Measurements from ENCODE around the gene IREB2. TPM values are rescaled to one million over a fixed set of nuclear protein-coding genes. Genes with fewer than 3 reads are reported as not detected.

Gene IREB2
- total RNA-seq, 1 donor from 2014 or later: 76.9 TPM

- Mint-ChIP-seq H3K36me3 (no peaks in the 10 kb centered on the region), H3K4me1 (ENCODE audit: unreplicated experiment) (peaks cover 41% of the 10 kb centered on the region), H3K9me3 (peaks cover 4% of the 10 kb centered on the region), H3K27ac (no peak overlapping the region), H3K27me3 (peaks cover 24% of the 10 kb centered on the region), H3K4me3 (no peak overlapping the region)
- DNase-seq (ENCODE audit: extremely low spot score, unreplicated experiment): no peak
- TF ChIP-seq CTCF (conservative IDR thresholded peaks at IDR 0.05): no peak
These were observed 17.2 kb upstream of the IREB2 start for GRCh38 chr15:78420766-78421165.

GRCh38 chr15:78421238-78421965 is 16.6 kb upstream of the IREB2 start:
- H3K27me3 Mint-ChIP-seq: peaks cover 29% of the 10 kb centered on the region
- no peaks in the 10 kb centered on the region for H3K36me3 Mint-ChIP-seq
- peaks cover 4% of the 10 kb centered on the region for H3K9me3 Mint-ChIP-seq
- H3K27ac Mint-ChIP-seq: no peak overlapping the region
- H3K4me3 Mint-ChIP-seq: no peak overlapping the region
- peaks cover 36% of the 10 kb centered on the region for H3K4me1 Mint-ChIP-seq (ENCODE audit: unreplicated experiment)
- DNase-seq (ENCODE audit: extremely low spot score, unreplicated experiment): no peak
- TF ChIP-seq CTCF (conservative IDR thresholded peaks at IDR 0.05): no peak

DNA sequence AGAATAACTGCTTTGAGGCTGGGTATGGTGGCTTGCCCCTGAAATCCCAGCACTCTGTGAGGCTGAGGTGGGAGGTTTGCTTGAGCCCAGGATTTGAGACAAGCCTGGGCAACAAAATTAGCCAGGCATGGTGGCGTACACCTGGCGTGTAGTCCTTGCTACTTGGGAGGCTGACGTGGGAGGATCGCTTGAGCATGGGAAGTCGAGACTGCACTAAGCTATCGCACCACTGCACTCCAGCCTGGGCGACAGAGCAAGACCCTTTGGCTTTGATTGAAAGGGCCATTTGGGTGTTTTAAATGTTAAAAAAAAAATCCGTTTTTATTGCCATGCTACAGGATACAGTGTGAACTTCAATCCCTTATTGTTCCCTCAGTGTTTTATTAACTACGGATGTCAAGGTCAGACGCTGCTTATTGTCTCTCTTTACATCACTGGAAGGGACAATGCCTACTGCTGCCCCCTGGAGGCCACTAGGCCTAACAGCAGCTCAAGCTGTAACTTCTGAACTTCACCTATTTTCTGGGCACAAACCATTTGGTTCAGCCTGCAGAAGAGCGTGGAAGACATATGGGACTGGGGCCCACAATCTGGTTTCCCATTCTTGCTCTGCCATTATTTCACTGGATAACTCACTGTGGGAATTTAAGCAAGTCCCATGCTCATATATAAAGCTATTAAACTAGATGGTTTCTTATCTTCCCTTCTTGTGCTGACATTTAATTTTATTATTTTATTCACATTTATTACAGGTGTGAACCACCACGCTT is 15.3 kb upstream of the IREB2 start:
- peak overlapping the region; percentile 52 for H3K27ac Mint-ChIP-seq
- H3K4me3 Mint-ChIP-seq: peak overlapping the region; percentile 42
- H3K4me1 Mint-ChIP-seq (ENCODE audit: unreplicated experiment): peaks cover 22% of the 10 kb centered on the region
- H3K9me3 Mint-ChIP-seq: peaks cover 4% of the 10 kb centered on the region
- TF ChIP-seq CTCF (conservative IDR thresholded peaks at IDR 0.05): peak; percentile 97
- DNase-seq (ENCODE audit: extremely low spot score, unreplicated experiment): no peak
- no peaks in the 10 kb centered on the region for H3K36me3 Mint-ChIP-seq
- peaks cover 29% of the 10 kb centered on the region for H3K27me3 Mint-ChIP-seq

DNA sequence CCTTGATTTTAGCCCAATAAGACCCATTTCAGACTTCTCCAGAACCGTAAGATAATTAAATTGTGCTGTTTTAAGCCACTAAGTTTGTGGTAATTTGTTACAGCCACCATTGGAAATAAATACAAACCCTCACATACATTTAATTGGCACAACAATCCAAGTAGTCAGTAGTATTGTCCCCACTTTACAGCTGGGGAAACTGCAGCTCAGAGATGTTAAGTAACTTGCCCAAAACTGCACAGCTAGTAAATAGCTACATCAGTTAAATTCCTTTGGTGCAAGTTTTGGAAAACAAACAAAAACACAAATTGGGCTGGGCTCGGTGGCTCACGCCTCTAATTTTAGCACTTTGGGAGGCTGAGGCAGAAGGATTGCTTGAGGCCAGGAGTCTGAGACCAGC is 13.3 kb upstream of the IREB2 start:
- no peak overlapping the region for H3K27ac Mint-ChIP-seq
- TF ChIP-seq CTCF (conservative IDR thresholded peaks at IDR 0.05): no peak
- H3K27me3 Mint-ChIP-seq: peaks cover 29% of the 10 kb centered on the region
- no peaks in the 10 kb centered on the region for H3K36me3 Mint-ChIP-seq
- no peaks in the 10 kb centered on the region for H3K9me3 Mint-ChIP-seq
- no peak for DNase-seq (ENCODE audit: extremely low spot score, unreplicated experiment)
- peaks cover 16% of the 10 kb centered on the region for H3K4me1 Mint-ChIP-seq (ENCODE audit: unreplicated experiment)
- no peak overlapping the region for H3K4me3 Mint-ChIP-seq

GRCh38 chr15:78425643-78426042 is 12.4 kb upstream of the IREB2 start:
- H3K27ac Mint-ChIP-seq: no peak overlapping the region
- no peaks in the 10 kb centered on the region for H3K36me3 Mint-ChIP-seq
- TF ChIP-seq CTCF (conservative IDR thresholded peaks at IDR 0.05): no peak
- no peak overlapping the region for H3K4me3 Mint-ChIP-seq
- no peak for DNase-seq (ENCODE audit: extremely low spot score, unreplicated experiment)
- H3K27me3 Mint-ChIP-seq: peaks cover 34% of the 10 kb centered on the region
- peaks cover 16% of the 10 kb centered on the region for H3K4me1 Mint-ChIP-seq (ENCODE audit: unreplicated experiment)
- no peaks in the 10 kb centered on the region for H3K9me3 Mint-ChIP-seq

Data from type B pancreatic cell (in vitro differentiated cells).